HepG2 (cell line): ENCODE measurements around the gene SENP7. TPM values are rescaled to one million over a fixed set of nuclear protein-coding genes. Genes with fewer than 3 reads are reported as not detected.

Experiments used
- CERS6 ChIP-seq: sonication (generic); formaldehyde crosslinking; IDR thresholded peaks from 2 replicates; pipeline ENCODE4 v1.5.0; 2020; ENCODE audit warnings: missing genetic modification reagents
- CTCF ChIP-seq: sonication (generic); formaldehyde crosslinking; IDR thresholded peaks from 2 replicates; pipeline ENCODE4 v1.5.0; 2020; ENCODE audit warnings: mild to moderate bottlenecking, missing genetic modification reagents, moderate library complexity
- ERF ChIP-seq: IDR thresholded peaks from 2 replicates; pipeline ENCODE4 v1.6.1; 2018; ENCODE audit warnings: missing biosample characterization, missing genetic modification reagents
- HDAC1 ChIP-seq: sonication (generic); formaldehyde crosslinking; IDR thresholded peaks from 2 replicates; pipeline ENCODE4 v1.5.1; 2020; ENCODE audit warnings: mild to moderate bottlenecking, missing genetic modification reagents
- HNRNPL ChIP-seq: fragments of 200-400 bp; formaldehyde crosslinking; IDR thresholded peaks from 2 replicates; pipeline ENCODE4 v1.6.1; 2017; ENCODE audit warnings: mild to moderate bottlenecking, low read depth, low read length
- HOXA5 ChIP-seq: sonication (generic); formaldehyde crosslinking; IDR thresholded peaks from 2 replicates; pipeline ENCODE4 v1.4.0; 2020; ENCODE audit warnings: missing genetic modification reagents
- MAF1 ChIP-seq: sonication (generic); formaldehyde crosslinking; IDR thresholded peaks from 2 replicates; pipeline ENCODE4 v1.5.0; 2020; ENCODE audit warnings: missing genetic modification reagents, borderline replicate concordance
- NR2F6 ChIP-seq, 2 experiments: IDR thresholded peaks; 2 replicates each; pipeline ENCODE4 v1.6.1; 2016; ENCODE audit warnings: antibody characterized with exemption in 1 of 2, mild to moderate bottlenecking in 1 of 2
- POGZ ChIP-seq: sonication (generic); formaldehyde crosslinking; IDR thresholded peaks from 2 replicates; pipeline ENCODE4 v1.4.0; 2020; ENCODE audit warnings: mild to moderate bottlenecking, missing genetic modification reagents
- REST ChIP-seq, 2 experiments: IDR thresholded peaks; 2 replicates each; pipeline ENCODE4 v1.6.1; 2011 to 2012; ENCODE audit warnings: low read length in 2 of 2, borderline replicate concordance in 1 of 2, low read depth in 1 of 2, mild to moderate bottlenecking in 1 of 2, moderate library complexity in 1 of 2
- SMAD3 ChIP-seq: sonication (generic); formaldehyde crosslinking; IDR thresholded peaks from 2 replicates; pipeline ENCODE4 v1.4.0; 2020; ENCODE audit warnings: missing genetic modification reagents
- SP5 ChIP-seq: IDR thresholded peaks from 2 replicates; pipeline ENCODE4 v1.6.1; 2016; ENCODE audit warnings: low read depth, borderline replicate concordance
- YY1 ChIP-seq: IDR thresholded peaks from 2 replicates; pipeline ENCODE4 v1.6.1; 2011; ENCODE audit warnings: low read length, low read depth, moderate library complexity, mild to moderate bottlenecking; ENCODE audit not compliant: insufficient read depth, insufficient replicate concordance
- ZBTB46 ChIP-seq: sonication (generic); formaldehyde crosslinking; IDR thresholded peaks from 2 replicates; pipeline ENCODE4 v1.4.0; 2020; ENCODE audit warnings: mild to moderate bottlenecking, missing genetic modification reagents, borderline replicate concordance
- ZNF841 ChIP-seq: sonication (generic); formaldehyde crosslinking; IDR thresholded peaks from 2 replicates; pipeline ENCODE4 v1.8.1; 2023; ENCODE audit warnings: missing genetic modification reagents, borderline replicate concordance
- ZSCAN30 ChIP-seq: sonication (generic); formaldehyde crosslinking; IDR thresholded peaks from 2 replicates; pipeline ENCODE4 v1.5.0; 2020; ENCODE audit warnings: mild to moderate bottlenecking, missing genetic modification reagents
- ZXDC ChIP-seq: sonication (generic); formaldehyde crosslinking; IDR thresholded peaks from 2 replicates; pipeline ENCODE4 v1.5.0; 2020; ENCODE audit warnings: mild to moderate bottlenecking, missing genetic modification reagents
- polyA plus RNA-seq, 8 experiments: library from polyadenylated mRNA; depleted of rRNA in 3 of 8; stranded (reverse) in 7 of 8; unstranded in 1 of 8; fragments of >200 nt; fragmentation: Illumina TruSeq in 4 of 8; extraction: Trizol in 4 of 8; gene quantifications; 2 replicates each; pipeline versions ENCODE4 v1.2.1 to v1.2.3, GENCODE V29; 2011 to 2016; ENCODE audit warnings: low read depth in 4 of 8, missing spikeins in 1 of 8, mixed read lengths in 1 of 8; ENCODE audit not compliant: insufficient read depth in 1 of 8
- total RNA-seq, 5 experiments: library from RNA; depleted of rRNA; stranded (reverse); fragments of >200 nt; fragmentation: Illumina TruSeq; extraction: Trizol; gene quantifications; 2 replicates each; pipeline ENCODE4 v1.2.3, GENCODE V29; 2016; ENCODE audit warnings: low read depth in 1 of 5

The SENP7 gene
- total and polyA plus RNA-seq, 2 of the 13 experiments (the other 11 are each of a cell fraction or from before 2014, with no cell fraction given) = 9.1 to 10.3 TPM

- TF ChIP-seq HDAC1 (CRISPR knock-in tag) (peak; percentile 40; the same call in 1 of the 2 replicates), HOXA5 (CRISPR knock-in tag) (0 out of 2 replicates have a peak, but pooled peaks have one; percentile 38), ZNF841 (CRISPR knock-in tag) (no peak), SMAD3 (CRISPR knock-in tag) (0 out of 2 replicates have a peak, but pooled peaks have one; percentile 16), HNRNPL (0 out of 2 replicates have a peak, but pooled peaks have one; percentile 26), MAF1 (CRISPR knock-in tag) (no peak), CTCF (CRISPR knock-in tag) (no peak), POGZ (peak; percentile 32), ERF (CRISPR knock-in tag) (no peak), ZBTB46 (CRISPR knock-in tag) (no peak), NR2F6 (IDR thresholded peaks at IDR 0.05) (peak; percentile 37), NR2F6 (CRISPR knock-in tag; IDR thresholded peaks at IDR 0.05) (no peak), CERS6 (no peak), SP5 (0 out of 2 replicates have a peak, but pooled peaks have one; percentile 37), ZXDC (CRISPR knock-in tag) (no peak), YY1 (peak; percentile 84), ZSCAN30 (CRISPR knock-in tag) (no peak), REST (IDR thresholded peaks at IDR 0.05; ENCODE audit: borderline replicate concordance in 1 of 2, low read depth in 1 of 2, low read length in 2 of 2) (no peak; a peak in 1 of 4 replicates)
These were observed at the start of gene SENP7 (continued) for GRCh38 chr3:101512646-101513418.
